ENCODE results near the gene TPRN. TPM values are rescaled to one million over a fixed set of nuclear protein-coding genes. Genes with fewer than 3 reads are reported as not detected.

Gene TPRN
- total RNA-seq, 4 donors from 2014 or later: 13.0 to 34.2 (median 15.8) TPM

- no peaks in the 10 kb centered on the region for H3K9me3 ChIP-seq
- no peak for DNase-seq
- TF ChIP-seq POLR2A (IDR thresholded peaks at IDR 0.05) (no peak), CTCF (IDR thresholded peaks at IDR 0.05) (no peak)
- no peaks in the 10 kb centered on the region for H3K27me3 ChIP-seq
- no peak overlapping the region for H3K27ac ChIP-seq
- no peak overlapping the region for H3K4me3 ChIP-seq
- intact Hi-C loops (cut with DNase I): no loop called here
- peaks cover 0 to 19% (median 0%) of the 10 kb centered on the region in 3 donors for H3K36me3 ChIP-seq
- 92% methylated on average over 2 of the region's 10 CpGs for WGBS, 2 donors
- peaks cover 38 to 76% (median 44%) of the 10 kb centered on the region in 3 donors for H3K4me1 ChIP-seq
Measured at GRCh38 chr9:137219757-137220316, 19.3 kb upstream of the TPRN start.

- 69% methylated on average over 4 of the region's 12 CpGs; no CpG with 5 or more reads in 1 of the 2 donors for WGBS, 2 donors
- DNase-seq: no peak
- Histone ChIP-seq H3K36me3 (peaks cover 0 to 29% (median 0%) of the 10 kb centered on the region in 3 donors), H3K4me3 (peak overlapping the region; percentile 37 to 66 (median 50)), H3K27ac (peak overlapping the region in 3 of 4 donors; percentile 83 to 92 (median 91)), H3K4me1 (peaks cover 28 to 66% (median 33%) of the 10 kb centered on the region in 3 donors), H3K9me3 (no peaks in the 10 kb centered on the region), H3K27me3 (no peaks in the 10 kb centered on the region)
- TF ChIP-seq POLR2A (IDR thresholded peaks at IDR 0.05) (no peak), CTCF (IDR thresholded peaks at IDR 0.05) (no peak)
- intact Hi-C loops (cut with DNase I): no loop called here
Measured at GRCh38 chr9:137218754-137219271, 18.3 kb upstream of the TPRN start.

DNA sequence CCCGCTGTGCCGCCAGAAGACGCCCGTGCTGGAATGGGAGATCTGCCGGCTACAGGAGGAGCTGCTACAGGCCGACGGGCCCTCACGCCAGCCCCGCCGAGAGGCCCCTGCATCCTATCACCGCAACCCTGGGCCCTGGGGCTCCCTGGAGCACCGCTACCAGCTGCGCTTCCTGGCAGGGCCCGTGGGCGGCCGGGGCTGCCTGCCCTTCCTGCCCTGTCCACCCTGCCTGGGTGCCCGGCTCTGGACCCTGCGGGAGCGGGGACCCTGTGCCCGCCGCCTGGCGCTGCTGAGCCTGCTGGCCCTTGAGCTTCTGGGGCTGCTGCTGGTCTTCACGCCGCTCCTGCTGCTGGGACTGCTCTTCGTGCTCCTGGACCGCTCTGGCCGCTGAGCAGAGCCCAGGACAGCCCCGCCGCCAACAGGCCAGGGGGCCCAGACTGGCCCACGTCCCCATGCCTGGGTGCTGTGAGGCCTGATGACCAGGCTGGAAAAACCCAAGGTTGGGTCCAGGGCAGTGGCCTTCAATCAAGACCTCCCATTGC is 17.7 kb upstream of the TPRN start:
- DNase-seq: no peak
- Histone ChIP-seq H3K27me3 (no peaks in the 10 kb centered on the region), H3K4me3 (peak overlapping the region; percentile 37 to 66 (median 50)), H3K4me1 (peaks cover 28 to 64% (median 31%) of the 10 kb centered on the region in 3 donors), H3K27ac (peak overlapping the region; percentile 83 to 92 (median 90)), H3K36me3 (peaks cover 0 to 29% (median 0%) of the 10 kb centered on the region in 3 donors), H3K9me3 (no peaks in the 10 kb centered on the region)
- WGBS, 2 donors: 67% methylated on average over 2 of the region's 30 CpGs; no CpG with 5 or more reads in 1 of the 2 donors
- intact Hi-C loops (cut with DNase I): no loop called here
- TF ChIP-seq POLR2A (IDR thresholded peaks at IDR 0.05): no peak
- TF ChIP-seq CTCF (IDR thresholded peaks at IDR 0.05): no peak

- Histone ChIP-seq H3K27ac (peak overlapping the region; percentile 83 to 92 (median 90)), H3K4me1 (peaks cover 22 to 57% (median 25%) of the 10 kb centered on the region in 3 donors), H3K9me3 (no peaks in the 10 kb centered on the region), H3K4me3 (peak overlapping the region; percentile 37 to 66 (median 50)), H3K36me3 (peaks cover 0 to 29% (median 0%) of the 10 kb centered on the region in 3 donors), H3K27me3 (no peaks in the 10 kb centered on the region)
- intact Hi-C loops (cut with DNase I): no loop called here
- no peak for DNase-seq
- WGBS, 2 donors: 49% methylated on average over 9 of the region's 36 CpGs; no CpG with 5 or more reads in 1 of the 2 donors
- TF ChIP-seq POLR2A (IDR thresholded peaks at IDR 0.05) (peak in 2 of 4 donors; percentile 50 to 70), CTCF (IDR thresholded peaks at IDR 0.05) (peak in 2 of 6 experiments; percentile 11 to 15)
Measured at GRCh38 chr9:137217276-137218211, 17.0 kb upstream of the TPRN start.

All from esophagus squamous epithelium (tissue), 5 donors.